Articular chondrocyte of knee joint (primary cell): Measurements from ENCODE around the gene TMEM200B. TPM values are rescaled to one million over a fixed set of nuclear protein-coding genes. Genes with fewer than 3 reads are reported as not detected.

Experiments
- small RNA-seq: library from RNA; depleted of rRNA; stranded (forward); fragments of <200 nt; gene quantifications from one replicate; pipeline ENCODE3, GENCODE V24; 2012
- total RNA-seq: library from RNA; depleted of rRNA; stranded (reverse); fragments of >200 nt; gene quantifications from 2 replicates; pipeline ENCODE4 v1.2.3, GENCODE V29; 2012

The TMEM200B gene
- total RNA-seq, result 13.4 and 13.7 TPM in 2 replicates

DNA sequence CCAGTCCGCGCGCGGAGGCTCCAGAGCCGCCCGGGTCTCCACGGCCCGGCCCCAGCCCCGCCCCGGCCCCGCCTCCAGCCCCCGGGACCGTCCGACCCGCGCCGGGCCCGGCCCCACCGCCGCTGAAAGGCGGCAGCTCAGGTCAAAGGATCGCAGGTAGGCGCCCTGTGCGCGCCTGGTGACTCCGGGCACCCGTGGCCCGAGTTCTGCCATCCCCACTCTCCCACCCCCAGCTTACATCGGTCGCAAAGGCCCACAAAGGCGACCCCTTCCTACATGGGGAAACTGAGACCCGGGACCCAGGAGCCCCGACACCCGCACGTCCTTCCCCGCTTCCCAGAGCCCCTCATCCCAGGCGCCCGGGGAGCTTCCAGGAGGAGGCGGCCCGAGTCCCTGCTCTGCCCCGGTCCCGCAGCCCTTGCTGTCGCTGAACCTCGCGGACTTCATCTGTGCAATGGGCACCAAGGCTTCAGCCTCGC is at the start of gene TMEM200B:
Gene TMEM200B, minus strand, starts transcription at position 17 of the 479 bp plus-strand sequence. CDS start 2,075 bp downstream, outside the sequence.

Small RNAs within 50 kb of the gene (small RNA-seq; reads per million reads assigned to genes)
- not detected for gene RF02271

Other genes with a start within 250 kb of the TMEM200B start
- gene EPB41, start 209.3 kb downstream of the TMEM200B start, total RNA-seq, result 6.4 and 11.6 TPM in 2 replicates
- gene SRSF4, start 58.0 kb upstream of the TMEM200B start, total RNA-seq, result 38.0 and 47.3 TPM in 2 replicates
- 13.5 and 20.4 TPM in 2 replicates for gene MECR, start 107.0 kb upstream of the TMEM200B start, total RNA-seq
- 10.6 and 12.5 TPM in 2 replicates for gene PTPRU, start 112.6 kb upstream of the TMEM200B start, total RNA-seq